Measurements from ENCODE around the gene CCNL1. TPM values are rescaled to one million over a fixed set of nuclear protein-coding genes. Genes with fewer than 3 reads are reported as not detected.

Gene CCNL1
- total RNA-seq, 1 donor from 2014 or later, result 19.2 TPM

GRCh38 chr3:157122832-157123427 lies 37.0 kb downstream of the CCNL1 start:
- no peak for DNase-seq
- no peak for TF ChIP-seq CTCF (IDR thresholded peaks at IDR 0.05; ENCODE audit: borderline replicate concordance)
- peaks cover 24% of the 10 kb centered on the region for H3K4me1 ChIP-seq
- H3K4me3 ChIP-seq, result no peak overlapping the region
- H3K27me3 ChIP-seq (ENCODE audit: low read depth), result no peaks in the 10 kb centered on the region
- intact Hi-C loops (cut with micrococcal nuclease), result no loop called here
- no peak overlapping the region for H3K27ac ChIP-seq (replicated peaks)
- no peaks in the 10 kb centered on the region for H3K9me3 ChIP-seq (replicated peaks)
- no peaks in the 10 kb centered on the region for H3K36me3 ChIP-seq

- no peak overlapping the region for H3K27ac ChIP-seq (replicated peaks)
Measured at GRCh38 chr3:157122116-157122515, 37.8 kb downstream of the CCNL1 start.

DNA sequence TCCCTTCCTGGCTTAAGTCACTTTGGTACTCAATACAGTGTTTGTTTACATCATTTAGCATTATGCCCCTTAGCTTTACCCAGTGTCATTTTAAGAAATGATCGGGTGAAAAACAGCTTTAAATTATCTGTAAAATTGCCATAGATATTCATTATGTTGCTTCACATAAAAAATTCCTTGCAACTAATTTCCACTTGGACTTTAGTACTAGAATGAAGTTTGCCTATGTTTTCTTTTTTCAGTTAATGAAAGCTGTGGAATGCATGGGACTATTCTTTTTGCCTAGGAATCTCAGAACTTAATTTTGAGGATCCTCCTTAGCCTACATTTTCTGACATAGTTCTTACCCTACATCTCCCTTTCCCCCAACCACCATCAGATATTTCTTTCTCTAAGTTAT lies 38.4 kb downstream of the CCNL1 start:
- H3K9me3 ChIP-seq (replicated peaks), result no peaks in the 10 kb centered on the region
- no peaks in the 10 kb centered on the region for H3K36me3 ChIP-seq
- intact Hi-C loops (cut with micrococcal nuclease), result no loop called here
- H3K27me3 ChIP-seq (ENCODE audit: low read depth), result no peaks in the 10 kb centered on the region
- DNase-seq, result no peak
- no peak overlapping the region for H3K4me3 ChIP-seq
- no peak for TF ChIP-seq CTCF (IDR thresholded peaks at IDR 0.05; ENCODE audit: borderline replicate concordance)
- no peak overlapping the region for H3K27ac ChIP-seq (replicated peaks)
- peaks cover 21% of the 10 kb centered on the region for H3K4me1 ChIP-seq

More at GRCh38 chr3:157122116-157122515, 37.8 kb downstream of the CCNL1 start:
- Histone ChIP-seq H3K9me3 (replicated peaks) (no peaks in the 10 kb centered on the region), H3K4me1 (peaks cover 16% of the 10 kb centered on the region), H3K27me3 (ENCODE audit: low read depth) (no peaks in the 10 kb centered on the region), H3K4me3 (no peak overlapping the region), H3K36me3 (no peaks in the 10 kb centered on the region)
- intact Hi-C loops (cut with micrococcal nuclease), result no loop called here
- no peak for TF ChIP-seq CTCF (IDR thresholded peaks at IDR 0.05; ENCODE audit: borderline replicate concordance)
- no peak for DNase-seq

DNA sequence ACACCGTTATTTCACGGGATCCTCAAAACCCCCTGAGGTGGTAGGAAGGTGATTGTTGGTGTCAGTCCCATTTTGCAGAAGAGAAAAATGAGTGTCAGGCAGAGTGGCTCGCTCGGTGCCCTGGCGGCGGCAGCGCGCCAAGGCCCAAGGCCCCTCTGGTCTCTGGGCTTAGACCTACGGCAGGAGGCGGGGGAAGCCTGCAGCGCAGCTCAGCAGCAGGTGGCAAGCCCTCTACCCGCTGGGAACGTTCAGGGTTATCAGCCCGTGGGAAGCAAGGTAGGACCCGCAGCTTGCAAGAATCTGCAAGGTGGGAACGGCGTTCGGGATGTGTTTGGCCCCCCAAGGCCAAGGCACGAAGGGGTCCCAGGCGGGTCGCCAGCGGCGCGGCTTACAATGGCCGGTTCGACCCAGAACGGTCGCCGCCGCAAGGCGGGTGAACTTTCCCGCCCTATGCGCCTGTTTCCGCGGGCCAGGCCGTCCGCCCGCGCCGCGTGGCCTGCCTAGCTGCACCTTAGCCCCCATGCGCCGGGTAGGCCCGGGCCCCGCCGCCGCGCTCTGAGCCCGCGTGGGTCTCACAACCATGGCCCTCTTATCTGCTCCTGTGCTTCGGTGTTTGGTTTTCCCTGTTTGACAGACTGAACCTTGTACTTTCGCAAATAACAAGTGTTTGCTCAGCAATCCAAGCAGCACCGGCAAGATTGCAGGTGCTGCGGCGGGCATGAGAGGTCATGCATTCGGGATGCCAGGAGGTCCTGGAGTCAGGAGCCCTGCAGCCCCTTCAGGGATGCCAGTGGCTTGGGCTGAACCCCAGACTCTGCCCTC lies 39.7 kb downstream of the CCNL1 start:
- no peak for TF ChIP-seq CTCF (IDR thresholded peaks at IDR 0.05; ENCODE audit: borderline replicate concordance)
- intact Hi-C loops (cut with micrococcal nuclease), result no loop called here

DNA sequence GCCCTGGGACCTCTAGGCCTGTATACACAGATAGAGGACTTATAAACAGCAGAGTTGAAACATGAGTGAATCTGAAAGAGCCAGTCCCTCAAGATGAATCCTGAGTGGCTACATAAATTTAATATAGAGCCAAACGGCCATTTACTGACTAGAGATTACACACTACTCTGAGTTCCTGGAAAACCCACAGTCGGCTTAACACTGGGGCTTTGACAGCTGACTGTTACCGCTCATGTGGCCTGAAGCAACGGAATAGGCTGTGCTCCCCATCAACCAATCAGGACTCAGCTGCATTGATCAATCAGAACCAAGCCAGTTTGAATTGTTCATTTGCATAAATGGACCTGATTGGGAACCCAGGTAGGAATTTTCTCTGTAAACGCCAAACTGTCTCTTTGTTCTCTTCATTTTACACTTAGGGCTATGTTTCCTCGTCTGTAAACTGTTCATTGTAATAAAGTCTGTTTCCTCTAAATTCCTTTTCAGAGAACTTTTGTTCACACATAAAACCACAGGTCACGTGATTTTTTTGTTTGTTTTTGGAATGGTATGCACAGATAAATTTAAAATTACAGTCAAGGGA lies 40.5 kb downstream of the CCNL1 start:
- Histone ChIP-seq H3K27ac (replicated peaks) (no peak overlapping the region), H3K9me3 (replicated peaks) (no peaks in the 10 kb centered on the region), H3K4me3 (no peak overlapping the region), H3K36me3 (no peaks in the 10 kb centered on the region), H3K4me1 (peaks cover 40% of the 10 kb centered on the region), H3K27me3 (ENCODE audit: low read depth) (no peaks in the 10 kb centered on the region)
- TF ChIP-seq CTCF (IDR thresholded peaks at IDR 0.05; ENCODE audit: borderline replicate concordance), result no peak
- intact Hi-C loops (cut with micrococcal nuclease), result no loop called here
- no peak for DNase-seq

More for the DNA sequence above, 39.7 kb downstream of the CCNL1 start:
- H3K4me3 ChIP-seq, result no peak overlapping the region
- no peak for DNase-seq
- no peaks in the 10 kb centered on the region for H3K27me3 ChIP-seq (ENCODE audit: low read depth)
- no peaks in the 10 kb centered on the region for H3K9me3 ChIP-seq (replicated peaks)
- H3K27ac ChIP-seq (replicated peaks), result no peak overlapping the region
- H3K36me3 ChIP-seq, result no peaks in the 10 kb centered on the region
- peaks cover 32% of the 10 kb centered on the region for H3K4me1 ChIP-seq
